WTC11 (cell line): Measurements from ENCODE around the gene SOD1. TPM values are rescaled to one million over a fixed set of nuclear protein-coding genes. Genes with fewer than 3 reads are reported as not detected.
"Not testable (repeated sequence)": the region's sequence is repeated elsewhere in the genome, so short reads cannot be mapped to it uniquely, and the experiment has no call there.

Experiments
- ATAC-seq: fragments of 200-7000 bp; cut with Tn5 transposase; 2 replicates; pipeline ENCODE4 v1.10.0; 2021; ENCODE audit warnings: mild to moderate bottlenecking, moderate library complexity
- CTCF ChIA-PET: fragments of 300-600 bp; sonication (Branson Sonifier 250); formaldehyde crosslinking; loops from one replicate; lab custom pipeline; 2021; ENCODE audit warnings: antibody characterized with exemption; lab: Charles Lee
- POLR2A ChIA-PET: fragments of 350-600 bp; sonication (Branson Sonifier 250); formaldehyde crosslinking; loops from one replicate; lab custom pipeline; 2021; ENCODE audit warnings: antibody characterized with exemption; lab: Charles Lee
- DNase-seq: peaks from one replicate; pipeline ENCODE4 v3.0.0; 2021; ENCODE audit warnings: low spot score
- H3K27ac Mint-ChIP-seq: 2 replicates; pipeline ENCODE4 v1.8.0; 2021; ENCODE audit warnings: mixed read lengths
- H3K27me3 Mint-ChIP-seq: 2 replicates; pipeline ENCODE4 v1.8.0; 2021; ENCODE audit warnings: low read depth, mild to moderate bottlenecking, moderate library complexity, mixed read lengths
- H3K36me3 Mint-ChIP-seq: 2 replicates; pipeline ENCODE4 v1.8.0; 2021; ENCODE audit warnings: mixed read lengths
- H3K4me1 Mint-ChIP-seq: 2 replicates; pipeline ENCODE4 v1.8.0; 2022; ENCODE audit warnings: mixed read lengths
- H3K4me3 Mint-ChIP-seq: 2 replicates; pipeline ENCODE4 v1.8.0; 2021; ENCODE audit warnings: mild to moderate bottlenecking, moderate library complexity, mixed read lengths
- H3K9me3 Mint-ChIP-seq: 2 replicates; pipeline ENCODE4 v1.8.0; 2021; ENCODE audit warnings: mixed read lengths
- CBFB ChIP-seq: sonication (generic); formaldehyde crosslinking; IDR thresholded peaks from 2 replicates; pipeline ENCODE4 v1.8.1; 2022; ENCODE audit warnings: mild to moderate bottlenecking, low read depth, missing genetic modification reagents
- ELF4 ChIP-seq: sonication (generic); formaldehyde crosslinking; IDR thresholded peaks from 2 replicates; pipeline ENCODE4 v1.8.1; 2022; ENCODE audit warnings: low read depth, mild to moderate bottlenecking, moderate library complexity, missing genetic modification reagents
- ESRRA ChIP-seq: sonication (generic); formaldehyde crosslinking; IDR thresholded peaks from 2 replicates; pipeline ENCODE4 v1.8.1; 2022; ENCODE audit warnings: mild to moderate bottlenecking, missing genetic modification reagents, borderline replicate concordance
- FOXJ3 ChIP-seq: sonication (generic); formaldehyde crosslinking; IDR thresholded peaks from 2 replicates; pipeline ENCODE4 v1.9.0; 2021; ENCODE audit warnings: missing genetic modification reagents, mild to moderate bottlenecking, borderline replicate concordance
- FOXK1 ChIP-seq: sonication (generic); formaldehyde crosslinking; IDR thresholded peaks from 2 replicates; pipeline ENCODE4 v1.8.0; 2022; ENCODE audit warnings: mild to moderate bottlenecking, moderate library complexity, missing genetic modification reagents
- IRF2 ChIP-seq: sonication (generic); formaldehyde crosslinking; IDR thresholded peaks from 2 replicates; pipeline ENCODE4 v1.8.0; 2022; ENCODE audit warnings: low read depth, missing genetic modification reagents, borderline replicate concordance
- NR1H2 ChIP-seq: sonication (generic); formaldehyde crosslinking; IDR thresholded peaks from 2 replicates; pipeline ENCODE4 v1.9.0; 2021; ENCODE audit warnings: mild to moderate bottlenecking, moderate library complexity, missing genetic modification reagents
- PRRX2 ChIP-seq: fragments of 250-450 bp; sonication (Bioruptor Pico); IDR thresholded peaks from 2 replicates; pipeline ENCODE4 v1.8.0; 2021; ENCODE audit warnings: mild to moderate bottlenecking
- TEAD1 ChIP-seq: sonication (generic); formaldehyde crosslinking; IDR thresholded peaks from 2 replicates; pipeline ENCODE4 v1.8.0; 2022; ENCODE audit warnings: mild to moderate bottlenecking, missing genetic modification reagents
- ZNF219 ChIP-seq: sonication (generic); formaldehyde crosslinking; IDR thresholded peaks from 2 replicates; pipeline ENCODE4 v1.8.0; 2023; ENCODE audit warnings: missing genetic modification reagents, mild to moderate bottlenecking, borderline replicate concordance
- ZNF671 ChIP-seq: fragments of 250-450 bp; sonication (Bioruptor Pico); IDR thresholded peaks from 2 replicates; pipeline ENCODE4 v1.8.0; 2021; ENCODE audit warnings: mild to moderate bottlenecking
- total RNA-seq: library from RNA; stranded (reverse); gene quantifications from 3 replicates; pipeline ENCODE4 v1.2.3, GENCODE V29; 2021
- TF ChIP-seq, protein P1 (sequence below): sonication (generic); formaldehyde crosslinking; IDR thresholded peaks from 2 replicates; pipeline ENCODE4 v1.8.0; 2022; ENCODE audit warnings: mild to moderate bottlenecking, missing genetic modification reagents
- TF ChIP-seq, protein P2 (sequence below): sonication (generic); formaldehyde crosslinking; IDR thresholded peaks from 2 replicates; pipeline ENCODE4 v1.8.0; 2022; ENCODE audit warnings: missing genetic modification reagents
- TF ChIP-seq, protein P3 (sequence below): sonication (generic); formaldehyde crosslinking; conservative IDR thresholded peaks from 2 replicates; pipeline ENCODE4 v1.8.1; 2022; ENCODE audit warnings: mild to moderate bottlenecking, missing genetic modification reagents
- TF ChIP-seq, protein P4 (sequence below): sonication (generic); formaldehyde crosslinking; IDR thresholded peaks from 2 replicates; pipeline ENCODE4 v1.8.0; 2022; ENCODE audit warnings: mild to moderate bottlenecking, missing genetic modification reagents
- TF ChIP-seq, protein P5 (sequence below): fragments of 250-450 bp; sonication (Bioruptor Pico); IDR thresholded peaks from 2 replicates; pipeline ENCODE4 v1.9.0; 2021; ENCODE audit warnings: mild to moderate bottlenecking

Gene SOD1
- total RNA-seq, 1 experiment from 2014 or later = 181 TPM

DNA sequence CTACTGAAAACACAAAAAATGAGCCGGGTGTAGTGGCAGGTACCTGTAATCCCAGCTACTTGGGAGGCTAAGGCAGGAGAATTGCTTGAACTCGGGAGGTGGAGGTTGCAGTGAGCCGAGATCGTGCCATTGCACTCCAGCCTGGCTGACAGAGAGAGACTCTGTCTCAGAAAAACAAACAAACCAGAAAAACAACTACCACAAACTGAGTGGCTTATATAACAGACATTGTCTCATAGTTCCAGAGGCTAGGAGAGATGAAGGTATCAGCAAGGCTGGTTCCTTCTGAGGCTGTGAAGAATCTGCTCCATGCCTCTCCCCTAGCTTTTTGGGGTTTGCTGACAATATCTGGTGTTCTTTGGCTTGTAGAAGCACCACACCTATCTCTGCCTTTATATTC, 8.0 kb upstream of the SOD1 start:
- CTCF ChIA-PET, H3K4me3 Mint-ChIP-seq: not testable (repeated sequence)

DNA sequence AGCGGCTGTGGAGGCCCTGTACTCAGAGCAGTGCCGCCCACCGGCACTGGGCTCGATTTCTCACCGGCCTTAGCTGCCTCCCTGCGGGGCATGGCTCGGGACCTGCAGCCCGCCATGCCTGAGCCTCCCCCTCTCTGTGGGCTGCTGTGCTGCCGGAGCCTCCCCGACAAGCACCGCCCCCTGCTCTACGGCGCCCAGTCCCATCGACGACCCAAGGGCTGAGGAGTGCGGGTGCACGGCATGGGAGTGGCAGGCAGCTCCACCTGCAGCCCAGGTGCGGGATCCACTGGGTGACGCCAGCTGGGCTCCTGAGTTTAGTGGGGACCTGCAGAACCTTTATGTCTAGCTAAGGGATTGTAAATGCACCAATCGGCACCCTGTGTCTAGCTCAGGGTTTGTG, 5.2 kb upstream of the SOD1 start:
- CTCF ChIA-PET = interaction anchor here (1.3 kb wide), 1 partner anchor 45 kb away, joined by 4 read pairs; no protein-coding TSS in a partner anchor
- peaks cover 13% of the 10 kb centered on the region for H3K9me3 Mint-ChIP-seq
- H3K27me3 Mint-ChIP-seq = no peaks in the 10 kb centered on the region
- peaks cover 6% of the 10 kb centered on the region for H3K36me3 Mint-ChIP-seq
- no peak for TF ChIP-seq FOXJ3 (CRISPR knock-in tag)
- TF ChIP-seq ZNF671 (CRISPR knock-in tag) = no peak
- no peak for TF ChIP-seq ZNF219 (CRISPR knock-in tag)
- TF ChIP-seq, protein P1, sequence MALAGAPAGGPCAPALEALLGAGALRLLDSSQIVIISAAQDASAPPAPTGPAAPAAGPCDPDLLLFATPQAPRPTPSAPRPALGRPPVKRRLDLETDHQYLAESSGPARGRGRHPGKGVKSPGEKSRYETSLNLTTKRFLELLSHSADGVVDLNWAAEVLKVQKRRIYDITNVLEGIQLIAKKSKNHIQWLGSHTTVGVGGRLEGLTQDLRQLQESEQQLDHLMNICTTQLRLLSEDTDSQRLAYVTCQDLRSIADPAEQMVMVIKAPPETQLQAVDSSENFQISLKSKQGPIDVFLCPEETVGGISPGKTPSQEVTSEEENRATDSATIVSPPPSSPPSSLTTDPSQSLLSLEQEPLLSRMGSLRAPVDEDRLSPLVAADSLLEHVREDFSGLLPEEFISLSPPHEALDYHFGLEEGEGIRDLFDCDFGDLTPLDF = no peak
- TF ChIP-seq ESRRA (CRISPR knock-in tag) = no peak
- TF ChIP-seq FOXK1 (CRISPR knock-in tag) = no peak
- TF ChIP-seq, protein P2, sequence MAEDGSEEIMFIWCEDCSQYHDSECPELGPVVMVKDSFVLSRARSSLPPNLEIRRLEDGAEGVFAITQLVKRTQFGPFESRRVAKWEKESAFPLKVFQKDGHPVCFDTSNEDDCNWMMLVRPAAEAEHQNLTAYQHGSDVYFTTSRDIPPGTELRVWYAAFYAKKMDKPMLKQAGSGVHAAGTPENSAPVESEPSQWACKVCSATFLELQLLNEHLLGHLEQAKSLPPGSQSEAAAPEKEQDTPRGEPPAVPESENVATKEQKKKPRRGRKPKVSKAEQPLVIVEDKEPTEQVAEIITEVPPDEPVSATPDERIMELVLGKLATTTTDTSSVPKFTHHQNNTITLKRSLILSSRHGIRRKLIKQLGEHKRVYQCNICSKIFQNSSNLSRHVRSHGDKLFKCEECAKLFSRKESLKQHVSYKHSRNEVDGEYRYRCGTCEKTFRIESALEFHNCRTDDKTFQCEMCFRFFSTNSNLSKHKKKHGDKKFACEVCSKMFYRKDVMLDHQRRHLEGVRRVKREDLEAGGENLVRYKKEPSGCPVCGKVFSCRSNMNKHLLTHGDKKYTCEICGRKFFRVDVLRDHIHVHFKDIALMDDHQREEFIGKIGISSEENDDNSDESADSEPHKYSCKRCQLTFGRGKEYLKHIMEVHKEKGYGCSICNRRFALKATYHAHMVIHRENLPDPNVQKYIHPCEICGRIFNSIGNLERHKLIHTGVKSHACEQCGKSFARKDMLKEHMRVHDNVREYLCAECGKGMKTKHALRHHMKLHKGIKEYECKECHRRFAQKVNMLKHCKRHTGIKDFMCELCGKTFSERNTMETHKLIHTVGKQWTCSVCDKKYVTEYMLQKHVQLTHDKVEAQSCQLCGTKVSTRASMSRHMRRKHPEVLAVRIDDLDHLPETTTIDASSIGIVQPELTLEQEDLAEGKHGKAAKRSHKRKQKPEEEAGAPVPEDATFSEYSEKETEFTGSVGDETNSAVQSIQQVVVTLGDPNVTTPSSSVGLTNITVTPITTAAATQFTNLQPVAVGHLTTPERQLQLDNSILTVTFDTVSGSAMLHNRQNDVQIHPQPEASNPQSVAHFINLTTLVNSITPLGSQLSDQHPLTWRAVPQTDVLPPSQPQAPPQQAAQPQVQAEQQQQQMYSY (CRISPR knock-in tag) = no peak
- TF ChIP-seq NR1H2 (CRISPR knock-in tag) = no peak
- TF ChIP-seq PRRX2 = no peak
- no peak for TF ChIP-seq TEAD1 (CRISPR knock-in tag)
- no peak for TF ChIP-seq CBFB (CRISPR knock-in tag)
- TF ChIP-seq ELF4 = no peak
- TF ChIP-seq, protein P3, sequence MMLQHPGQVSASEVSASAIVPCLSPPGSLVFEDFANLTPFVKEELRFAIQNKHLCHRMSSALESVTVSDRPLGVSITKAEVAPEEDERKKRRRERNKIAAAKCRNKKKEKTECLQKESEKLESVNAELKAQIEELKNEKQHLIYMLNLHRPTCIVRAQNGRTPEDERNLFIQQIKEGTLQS (CRISPR knock-in tag) = no peak
- TF ChIP-seq IRF2 (CRISPR knock-in tag) = no peak
- TF ChIP-seq, protein P4, sequence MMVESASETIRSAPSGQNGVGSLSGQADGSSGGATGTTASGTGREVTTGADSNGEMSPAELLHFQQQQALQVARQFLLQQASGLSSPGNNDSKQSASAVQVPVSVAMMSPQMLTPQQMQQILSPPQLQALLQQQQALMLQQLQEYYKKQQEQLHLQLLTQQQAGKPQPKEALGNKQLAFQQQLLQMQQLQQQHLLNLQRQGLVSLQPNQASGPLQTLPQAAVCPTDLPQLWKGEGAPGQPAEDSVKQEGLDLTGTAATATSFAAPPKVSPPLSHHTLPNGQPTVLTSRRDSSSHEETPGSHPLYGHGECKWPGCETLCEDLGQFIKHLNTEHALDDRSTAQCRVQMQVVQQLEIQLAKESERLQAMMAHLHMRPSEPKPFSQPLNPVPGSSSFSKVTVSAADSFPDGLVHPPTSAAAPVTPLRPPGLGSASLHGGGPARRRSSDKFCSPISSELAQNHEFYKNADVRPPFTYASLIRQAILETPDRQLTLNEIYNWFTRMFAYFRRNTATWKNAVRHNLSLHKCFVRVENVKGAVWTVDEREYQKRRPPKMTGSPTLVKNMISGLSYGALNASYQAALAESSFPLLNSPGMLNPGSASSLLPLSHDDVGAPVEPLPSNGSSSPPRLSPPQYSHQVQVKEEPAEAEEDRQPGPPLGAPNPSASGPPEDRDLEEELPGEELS (CRISPR knock-in tag) = no peak
- TF ChIP-seq, protein P5, sequence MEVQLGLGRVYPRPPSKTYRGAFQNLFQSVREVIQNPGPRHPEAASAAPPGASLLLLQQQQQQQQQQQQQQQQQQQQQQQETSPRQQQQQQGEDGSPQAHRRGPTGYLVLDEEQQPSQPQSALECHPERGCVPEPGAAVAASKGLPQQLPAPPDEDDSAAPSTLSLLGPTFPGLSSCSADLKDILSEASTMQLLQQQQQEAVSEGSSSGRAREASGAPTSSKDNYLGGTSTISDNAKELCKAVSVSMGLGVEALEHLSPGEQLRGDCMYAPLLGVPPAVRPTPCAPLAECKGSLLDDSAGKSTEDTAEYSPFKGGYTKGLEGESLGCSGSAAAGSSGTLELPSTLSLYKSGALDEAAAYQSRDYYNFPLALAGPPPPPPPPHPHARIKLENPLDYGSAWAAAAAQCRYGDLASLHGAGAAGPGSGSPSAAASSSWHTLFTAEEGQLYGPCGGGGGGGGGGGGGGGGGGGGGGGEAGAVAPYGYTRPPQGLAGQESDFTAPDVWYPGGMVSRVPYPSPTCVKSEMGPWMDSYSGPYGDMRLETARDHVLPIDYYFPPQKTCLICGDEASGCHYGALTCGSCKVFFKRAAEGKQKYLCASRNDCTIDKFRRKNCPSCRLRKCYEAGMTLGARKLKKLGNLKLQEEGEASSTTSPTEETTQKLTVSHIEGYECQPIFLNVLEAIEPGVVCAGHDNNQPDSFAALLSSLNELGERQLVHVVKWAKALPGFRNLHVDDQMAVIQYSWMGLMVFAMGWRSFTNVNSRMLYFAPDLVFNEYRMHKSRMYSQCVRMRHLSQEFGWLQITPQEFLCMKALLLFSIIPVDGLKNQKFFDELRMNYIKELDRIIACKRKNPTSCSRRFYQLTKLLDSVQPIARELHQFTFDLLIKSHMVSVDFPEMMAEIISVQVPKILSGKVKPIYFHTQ (CRISPR knock-in tag) = no peak
- H3K4me1 Mint-ChIP-seq = peaks cover 4% of the 10 kb centered on the region
- ATAC-seq (peak; percentile 36), DNase-seq (peak; percentile 35)
- no peak overlapping the region for H3K27ac Mint-ChIP-seq
- POLR2A ChIA-PET = no interaction called here
- no peak overlapping the region for H3K4me3 Mint-ChIP-seq

More for the DNA sequence above, 8.0 kb upstream of the SOD1 start:
- H3K4me1 Mint-ChIP-seq, H3K27ac Mint-ChIP-seq, H3K27me3 Mint-ChIP-seq, POLR2A ChIA-PET, DNase-seq, ATAC-seq, H3K36me3 Mint-ChIP-seq: not testable (repeated sequence)
- peaks cover 17% of the 10 kb centered on the region for H3K9me3 Mint-ChIP-seq
